GM21515 (cell line): ENCODE data around the gene PHC2.

Experiments used
- ATAC-seq: cut with Tn5 transposase; IDR thresholded peaks from one replicate; pipeline ENCODE4 v1.9.1; 2021; ENCODE audit not compliant: unreplicated experiment

The PHC2 gene

DNA sequence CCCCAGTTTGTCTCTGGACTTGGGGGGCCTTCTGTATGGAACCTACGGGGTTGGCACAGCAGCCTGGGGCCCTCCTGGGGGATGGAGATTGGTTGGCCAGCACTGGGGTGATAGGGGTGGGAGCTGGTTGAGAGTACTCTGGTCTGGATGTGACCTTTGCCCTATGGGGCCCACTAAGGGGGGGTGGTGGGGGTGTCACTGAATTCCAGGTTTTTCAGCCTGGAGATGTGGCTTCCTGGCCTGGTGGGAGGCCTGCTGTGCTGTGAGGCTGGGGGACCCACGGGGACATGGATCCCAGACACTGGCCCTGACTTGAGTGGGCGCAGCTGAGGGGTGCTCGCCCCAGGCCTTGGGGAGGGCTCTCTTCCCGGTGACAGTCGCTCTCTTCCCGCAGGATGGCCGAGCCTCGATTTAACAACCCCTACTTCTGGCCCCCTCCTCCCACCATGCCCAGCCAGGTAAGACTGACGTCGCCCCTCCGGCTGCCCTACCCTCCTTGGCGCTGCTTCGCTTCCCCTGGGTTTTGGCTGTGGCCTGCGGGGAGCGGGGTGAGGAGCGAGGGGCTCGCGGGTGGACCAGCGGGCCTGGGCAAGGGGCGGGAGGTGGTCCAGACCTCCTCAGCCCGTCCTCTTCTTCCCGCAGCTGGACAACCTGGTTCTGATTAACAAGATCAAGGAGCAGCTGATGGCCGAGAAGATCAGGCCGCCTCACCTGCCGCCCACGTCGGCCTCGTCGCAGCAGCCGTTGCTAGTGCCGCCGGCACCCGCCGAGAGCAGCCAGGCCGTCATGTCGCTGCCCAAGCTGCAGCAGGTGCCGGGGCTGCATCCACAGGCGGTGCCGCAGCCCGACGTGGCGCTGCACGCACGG is 155.0 kb downstream of the PHC2 start:
- no peak for ATAC-seq

DNA sequence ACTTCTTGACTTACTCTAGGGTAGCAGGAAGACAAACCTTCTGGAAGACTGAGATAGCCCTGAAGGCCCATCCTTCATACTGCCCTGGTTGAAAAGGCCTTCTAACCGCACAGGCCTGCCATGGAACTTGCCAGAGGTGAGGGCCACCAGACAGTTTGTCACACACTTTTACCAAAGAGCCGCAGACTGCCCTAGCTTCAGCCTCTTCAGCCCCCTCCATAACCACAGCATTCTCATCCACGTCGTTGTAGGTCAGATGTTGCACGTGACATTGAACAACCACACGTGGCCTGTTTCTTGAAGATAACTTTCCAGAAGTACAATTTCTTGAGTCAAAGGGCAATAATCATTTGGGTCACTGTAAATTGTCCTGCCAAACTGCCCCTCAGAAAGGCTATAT is 155.7 kb downstream of the PHC2 start:
- no peak for ATAC-seq

DNA sequence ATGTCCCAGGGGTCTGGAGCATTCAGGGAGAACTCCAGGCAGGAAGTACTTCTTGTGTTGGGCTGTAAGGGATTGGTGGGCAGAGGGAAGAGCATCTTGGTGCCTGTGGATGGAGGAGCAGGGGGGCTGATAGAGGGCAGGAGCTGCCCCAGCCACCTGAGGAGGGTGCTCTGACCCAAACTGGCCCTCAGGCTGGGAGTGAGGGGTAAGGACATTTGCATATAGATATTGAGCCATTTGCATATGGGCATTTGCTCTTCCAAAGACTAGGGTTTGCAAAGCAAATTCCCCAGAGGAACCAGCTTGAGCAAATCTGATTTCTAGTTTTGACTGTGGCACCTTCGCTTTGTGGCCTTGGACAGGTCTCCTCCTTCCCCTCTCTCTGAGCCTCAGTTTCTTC is 156.4 kb downstream of the PHC2 start:
- ATAC-seq: no peak

- ATAC-seq: no peak
These were observed 156.9 kb downstream of the PHC2 start for GRCh38 chr1:33273961-33274371.
